22Rv1 (cell line): Measurements from ENCODE around the gene COMT.

Experiments used
- ZFX ChIP-seq: fragments of 450-650 bp; IDR thresholded peaks from 2 replicates; pipeline ENCODE4 v1.6.1; 2017; ENCODE audit warnings: antibody characterized with exemption, borderline replicate concordance
- TF ChIP-seq, protein P1 (sequence below): fragments of 450-650 bp; IDR thresholded peaks from 2 replicates; pipeline ENCODE4 v1.5.1; 2017; ENCODE audit warnings: mild to moderate bottlenecking

GRCh38 chr22:19988965-19989724 lies 47.6 kb downstream of the COMT start:
- TF ChIP-seq, protein P1, sequence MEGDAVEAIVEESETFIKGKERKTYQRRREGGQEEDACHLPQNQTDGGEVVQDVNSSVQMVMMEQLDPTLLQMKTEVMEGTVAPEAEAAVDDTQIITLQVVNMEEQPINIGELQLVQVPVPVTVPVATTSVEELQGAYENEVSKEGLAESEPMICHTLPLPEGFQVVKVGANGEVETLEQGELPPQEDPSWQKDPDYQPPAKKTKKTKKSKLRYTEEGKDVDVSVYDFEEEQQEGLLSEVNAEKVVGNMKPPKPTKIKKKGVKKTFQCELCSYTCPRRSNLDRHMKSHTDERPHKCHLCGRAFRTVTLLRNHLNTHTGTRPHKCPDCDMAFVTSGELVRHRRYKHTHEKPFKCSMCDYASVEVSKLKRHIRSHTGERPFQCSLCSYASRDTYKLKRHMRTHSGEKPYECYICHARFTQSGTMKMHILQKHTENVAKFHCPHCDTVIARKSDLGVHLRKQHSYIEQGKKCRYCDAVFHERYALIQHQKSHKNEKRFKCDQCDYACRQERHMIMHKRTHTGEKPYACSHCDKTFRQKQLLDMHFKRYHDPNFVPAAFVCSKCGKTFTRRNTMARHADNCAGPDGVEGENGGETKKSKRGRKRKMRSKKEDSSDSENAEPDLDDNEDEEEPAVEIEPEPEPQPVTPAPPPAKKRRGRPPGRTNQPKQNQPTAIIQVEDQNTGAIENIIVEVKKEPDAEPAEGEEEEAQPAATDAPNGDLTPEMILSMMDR, result no peak
- no peak for TF ChIP-seq ZFX
